Sigmoid colon (tissue), 7 donors: ENCODE data around the gene ACADSB. TPM values are rescaled to one million over a fixed set of nuclear protein-coding genes. Genes with fewer than 3 reads are reported as not detected.

ENCODE experiments used
- DNase-seq: peaks from one replicate; pipeline ENCODE4 v3.0.0-alpha.2; 2019
- H3K27ac ChIP-seq, 4 donors: fragments of 200-600 bp; sonication (generic); one replicate each; pipeline ENCODE4 v1.5.1; 2016 to 2019; ENCODE audit warnings: mild to moderate bottlenecking in 1 of 4
- H3K27me3 ChIP-seq, 3 donors: fragments of 200-600 bp; sonication (generic); one replicate each; pipeline ENCODE4 v1.5.1; 2019; ENCODE audit warnings: mild to moderate bottlenecking in 1 of 3
- H3K36me3 ChIP-seq, 4 donors: fragments of 200-600 bp; sonication (generic); one replicate each; pipeline ENCODE4 v1.5.1; 2016 to 2019
- H3K4me1 ChIP-seq, 4 donors: fragments of 200-600 bp; sonication (generic); one replicate each; pipeline ENCODE4 v1.5.1; 2017 to 2019
- H3K4me3 ChIP-seq, 4 donors: fragments of 200-600 bp; sonication (generic); one replicate each; pipeline ENCODE4 v1.5.1; 2017 to 2019; ENCODE audit warnings: mild to moderate bottlenecking in 2 of 4, moderate library complexity in 1 of 4
- H3K9me3 ChIP-seq, 4 donors: fragments of 200-600 bp in 3 of 4; sonication (generic) in 3 of 4; one replicate each; pipeline versions ENCODE4 v1.5.1 to v1.6.1; 2013 to 2019
- EP300 ChIP-seq, 4 donors: sonication (generic); formaldehyde crosslinking; IDR thresholded peaks; one replicate each; pipeline ENCODE4 v1.6.1; 2017; ENCODE audit warnings: antibody characterized with exemption in 4 of 4
- POLR2A ChIP-seq, 2 donors: fragments of 450-650 bp; IDR thresholded peaks; one replicate each; pipeline ENCODE4 v1.6.1; 2016; ENCODE audit warnings: antibody characterized with exemption in 2 of 2, mild to moderate bottlenecking in 2 of 2, moderate library complexity in 2 of 2
- POLR2AphosphoS5 ChIP-seq, 4 donors: sonication (generic); formaldehyde crosslinking; IDR thresholded peaks; one replicate each; pipeline ENCODE4 v1.6.1; 2017; ENCODE audit warnings: antibody characterized with exemption in 4 of 4
- WGBS, 2 donors: extraction: QIAGEN DNeasy Blood & Tissue Kit; methylation state at CpG; one replicate each; pipeline ENCODE4 v1.1.7; 2013; 5-methylcytosine and 5-hydroxymethylcytosine counted together
- intact Hi-C: fragments of 100-400 bp; cut with DNase I; formaldehyde crosslinking; loops from one replicate; pipeline ENCODE4 v1.15.1; 2023
- polyA plus RNA-seq, 3 donors: library from polyadenylated mRNA; stranded (reverse); fragments of 200-250 nt; gene quantifications; one replicate each; pipeline ENCODE4 v1.2.3, GENCODE V29; 2013
- total RNA-seq, 4 donors: library from RNA; depleted of rRNA; stranded (reverse); fragments of >200 nt; gene quantifications; one replicate each; pipeline ENCODE4 v1.1.0, GENCODE V29; 2016
- TF ChIP-seq, protein P1 (sequence below), 4 experiments: fragments of 450-650 bp in 3 of 4; fragments of 200-600 bp in 1 of 4; IDR thresholded peaks; one replicate each; pipeline ENCODE4 v1.5.1; 2016 to 2019; ENCODE audit warnings: antibody characterized with exemption in 4 of 4, mild to moderate bottlenecking in 3 of 4, moderate library complexity in 2 of 4
- donor health status: healthy with polysubstance abuse.
- donor health status: Bipolar disorder and iron deficiency.
- donor health status: healthy.

ACADSB gene
- total and polyA plus RNA-seq, 7 donors, result 7.6 to 18.7 (median 15.0) TPM

DNA sequence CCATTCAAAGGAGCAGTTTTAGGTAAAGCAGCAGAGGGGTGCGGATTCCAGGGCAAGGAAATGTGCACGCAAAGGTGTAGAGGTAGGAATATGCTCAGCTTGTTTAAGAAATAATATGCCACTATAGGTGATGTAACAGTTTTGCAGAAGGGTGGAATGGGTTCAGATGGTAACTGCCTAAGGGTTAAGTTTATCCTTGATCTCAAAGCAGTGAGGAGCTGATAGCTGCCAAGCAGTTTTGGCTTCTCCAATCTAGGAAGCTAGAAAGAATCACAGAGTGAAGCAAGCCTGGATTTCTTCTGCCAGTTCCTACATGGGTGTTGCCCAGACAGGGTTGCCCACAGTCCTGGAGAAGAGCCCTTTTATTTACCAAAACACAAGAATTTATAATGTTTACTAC, 6.0 kb downstream of the ACADSB start:
- 96 to 98% methylated on average over 2 of the region's 2 CpGs for WGBS, 2 donors
- intact Hi-C loops, result no loop called here
- no peaks in the 10 kb centered on the region for H3K36me3 ChIP-seq
- H3K4me3 ChIP-seq, result no peak overlapping the region
- H3K4me1 ChIP-seq, result peaks cover 0 to 14% (median 4%) of the 10 kb centered on the region in 4 donors
- DNase-seq, result no peak
- no peaks in the 10 kb centered on the region for H3K9me3 ChIP-seq
- TF ChIP-seq EP300 (IDR thresholded peaks at IDR 0.05) (no peak), POLR2AphosphoS5 (IDR thresholded peaks at IDR 0.05) (no peak), POLR2A (IDR thresholded peaks at IDR 0.05) (no peak)
- TF ChIP-seq, protein P1, sequence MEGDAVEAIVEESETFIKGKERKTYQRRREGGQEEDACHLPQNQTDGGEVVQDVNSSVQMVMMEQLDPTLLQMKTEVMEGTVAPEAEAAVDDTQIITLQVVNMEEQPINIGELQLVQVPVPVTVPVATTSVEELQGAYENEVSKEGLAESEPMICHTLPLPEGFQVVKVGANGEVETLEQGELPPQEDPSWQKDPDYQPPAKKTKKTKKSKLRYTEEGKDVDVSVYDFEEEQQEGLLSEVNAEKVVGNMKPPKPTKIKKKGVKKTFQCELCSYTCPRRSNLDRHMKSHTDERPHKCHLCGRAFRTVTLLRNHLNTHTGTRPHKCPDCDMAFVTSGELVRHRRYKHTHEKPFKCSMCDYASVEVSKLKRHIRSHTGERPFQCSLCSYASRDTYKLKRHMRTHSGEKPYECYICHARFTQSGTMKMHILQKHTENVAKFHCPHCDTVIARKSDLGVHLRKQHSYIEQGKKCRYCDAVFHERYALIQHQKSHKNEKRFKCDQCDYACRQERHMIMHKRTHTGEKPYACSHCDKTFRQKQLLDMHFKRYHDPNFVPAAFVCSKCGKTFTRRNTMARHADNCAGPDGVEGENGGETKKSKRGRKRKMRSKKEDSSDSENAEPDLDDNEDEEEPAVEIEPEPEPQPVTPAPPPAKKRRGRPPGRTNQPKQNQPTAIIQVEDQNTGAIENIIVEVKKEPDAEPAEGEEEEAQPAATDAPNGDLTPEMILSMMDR (IDR thresholded peaks at IDR 0.05), result no peak
- H3K27me3 ChIP-seq, result no peaks in the 10 kb centered on the region
- H3K27ac ChIP-seq, result no peak overlapping the region

DNA sequence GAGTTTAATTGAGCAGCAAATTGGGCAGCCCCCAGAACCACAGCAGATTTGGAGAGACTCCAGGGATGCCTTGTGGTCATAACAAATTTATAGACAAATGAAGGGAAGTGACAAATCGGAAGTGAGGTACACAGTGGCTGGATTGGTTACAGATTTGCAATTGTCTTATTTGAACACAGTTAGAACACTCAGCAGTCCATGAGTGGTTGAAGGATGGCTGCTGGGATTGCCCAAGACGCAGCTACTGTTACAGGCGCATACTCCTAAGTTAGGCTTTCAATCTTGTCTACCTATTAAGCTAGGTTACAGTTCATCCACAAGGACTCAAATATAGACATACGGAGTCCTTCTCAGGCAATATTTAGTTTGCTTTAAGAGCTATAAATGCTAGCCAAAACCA, 7.4 kb downstream of the ACADSB start:
- Histone ChIP-seq H3K9me3 (no peaks in the 10 kb centered on the region), H3K4me3 (no peak overlapping the region), H3K4me1 (no peaks in the 10 kb centered on the region), H3K27ac (no peak overlapping the region), H3K27me3 (no peaks in the 10 kb centered on the region), H3K36me3 (no peaks in the 10 kb centered on the region)
- TF ChIP-seq EP300 (IDR thresholded peaks at IDR 0.05) (no peak), POLR2A (IDR thresholded peaks at IDR 0.05) (no peak), POLR2AphosphoS5 (IDR thresholded peaks at IDR 0.05) (no peak)
- TF ChIP-seq, protein P1 (IDR thresholded peaks at IDR 0.05), result no peak
- WGBS, 2 donors, result 93 to 97% methylated on average over 4 of the region's 4 CpGs
- intact Hi-C loops, result no loop called here
- DNase-seq, result no peak

DNA sequence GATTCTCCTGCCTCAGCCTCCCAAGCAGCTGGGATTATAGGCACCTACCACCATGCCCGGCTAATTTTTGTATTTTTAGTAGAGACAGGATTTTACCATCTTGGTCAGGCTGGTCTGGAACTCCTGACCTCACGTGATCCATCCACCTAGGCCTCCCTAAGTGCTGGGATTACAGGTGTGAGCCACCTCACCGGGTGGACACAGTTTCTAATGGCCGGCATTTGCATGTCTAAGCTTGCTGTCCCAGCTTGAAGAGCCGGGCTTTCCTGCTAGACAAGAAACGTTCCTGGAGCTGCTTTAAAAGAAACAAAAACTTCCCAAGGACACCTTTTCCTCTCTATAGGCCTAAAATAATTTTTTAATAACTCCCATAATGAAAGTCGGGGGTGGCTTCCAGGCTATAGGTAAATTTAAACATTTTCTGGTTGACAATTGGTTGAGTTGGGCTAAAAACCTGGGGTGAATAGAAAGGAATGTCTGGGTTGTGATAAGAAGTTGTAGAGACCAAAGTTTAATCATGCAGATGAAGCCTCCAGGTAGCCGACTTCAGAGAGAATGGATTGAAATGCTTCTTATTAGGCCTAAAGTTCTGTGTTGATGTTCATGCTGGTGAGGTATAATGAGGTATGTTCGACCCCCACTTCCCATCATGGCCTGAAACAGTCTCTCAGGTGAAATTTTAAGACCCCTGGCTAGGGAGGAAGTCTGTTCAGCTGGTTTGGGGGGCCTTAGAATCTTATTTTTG, 8.8 kb downstream of the ACADSB start:
- DNase-seq, result no peak
- TF ChIP-seq POLR2AphosphoS5 (IDR thresholded peaks at IDR 0.05) (no peak), POLR2A (IDR thresholded peaks at IDR 0.05) (no peak), EP300 (IDR thresholded peaks at IDR 0.05) (no peak)
- TF ChIP-seq, protein P1 (IDR thresholded peaks at IDR 0.05), result no peak
- no peaks in the 10 kb centered on the region for H3K9me3 ChIP-seq
- no peaks in the 10 kb centered on the region for H3K36me3 ChIP-seq
- intact Hi-C loops, result no loop called here
- H3K27ac ChIP-seq, result no peak overlapping the region
- no peaks in the 10 kb centered on the region for H3K27me3 ChIP-seq
- H3K4me3 ChIP-seq, result no peak overlapping the region
- WGBS, 2 donors, result 82 to 87% methylated on average over 9 of the region's 9 CpGs
- no peaks in the 10 kb centered on the region for H3K4me1 ChIP-seq

DNA sequence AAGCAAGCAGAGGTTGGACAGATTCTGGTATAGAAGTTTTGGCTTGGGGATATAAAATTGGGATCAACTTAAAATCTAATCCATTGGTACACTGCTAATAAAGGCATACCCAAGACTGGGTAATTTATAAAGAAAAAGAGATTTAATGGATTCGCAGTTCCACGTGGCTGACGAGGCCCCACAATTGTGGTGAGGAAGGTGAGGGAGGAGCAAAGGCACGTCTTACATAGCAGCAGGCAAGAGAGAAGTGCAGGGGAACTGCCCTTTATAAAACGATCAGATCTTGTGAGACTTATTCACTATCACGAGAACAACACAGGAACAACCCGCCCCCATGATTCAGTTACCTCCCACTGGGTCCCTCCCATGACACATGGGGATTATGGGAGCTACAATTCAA, 9.7 kb downstream of the ACADSB start:
- Histone ChIP-seq H3K36me3 (no peaks in the 10 kb centered on the region), H3K4me3 (no peak overlapping the region), H3K4me1 (no peaks in the 10 kb centered on the region), H3K9me3 (no peaks in the 10 kb centered on the region), H3K27ac (no peak overlapping the region), H3K27me3 (no peaks in the 10 kb centered on the region)
- WGBS, 2 donors, result 87 to 94% methylated on average over 7 of the region's 7 CpGs
- DNase-seq, result no peak
- intact Hi-C loops, result no loop called here
- TF ChIP-seq EP300 (IDR thresholded peaks at IDR 0.05) (no peak), POLR2AphosphoS5 (IDR thresholded peaks at IDR 0.05) (no peak), POLR2A (IDR thresholded peaks at IDR 0.05) (no peak)
- TF ChIP-seq, protein P1 (IDR thresholded peaks at IDR 0.05), result no peak

DNA sequence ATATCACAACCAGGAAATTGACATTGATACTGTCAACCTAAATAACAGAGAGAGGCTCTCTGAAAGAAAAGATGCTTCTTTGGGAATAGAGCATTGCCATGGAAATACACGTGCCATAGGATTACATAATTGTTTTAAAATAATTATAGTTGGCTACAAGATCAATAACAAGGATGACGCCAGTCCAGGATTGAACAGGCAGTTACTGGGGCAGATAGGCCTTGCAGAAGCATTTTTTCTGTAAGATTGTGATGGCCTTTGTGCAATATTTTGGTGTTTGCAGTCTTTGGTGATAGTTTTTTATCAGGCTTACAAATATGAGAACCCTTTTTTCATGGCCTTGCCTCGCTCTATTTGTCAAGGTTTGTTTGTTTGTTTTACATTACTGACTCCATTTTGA, 10.5 kb downstream of the ACADSB start:
- H3K9me3 ChIP-seq, result no peaks in the 10 kb centered on the region
- no peak for DNase-seq
- 76 to 95% methylated on average over 3 of the region's 3 CpGs for WGBS, 2 donors
- no peaks in the 10 kb centered on the region for H3K4me1 ChIP-seq
- no peaks in the 10 kb centered on the region for H3K36me3 ChIP-seq
- H3K4me3 ChIP-seq, result no peak overlapping the region
- TF ChIP-seq POLR2A (IDR thresholded peaks at IDR 0.05), result no peak
- no peak for TF ChIP-seq EP300 (IDR thresholded peaks at IDR 0.05)
- TF ChIP-seq, protein P1 (IDR thresholded peaks at IDR 0.05), result no peak
- no peak for TF ChIP-seq POLR2AphosphoS5 (IDR thresholded peaks at IDR 0.05)
- H3K27ac ChIP-seq, result no peak overlapping the region
- H3K27me3 ChIP-seq, result no peaks in the 10 kb centered on the region
- intact Hi-C loops, result no loop called here
